Kidney epithelial cell (primary cell): ENCODE measurements around the gene RANBP17. TPM values are rescaled to one million over a fixed set of nuclear protein-coding genes. Genes with fewer than 3 reads are reported as not detected.

Experiments
- DNase-seq: peaks from one replicate; pipeline ENCODE4 v3.0.0-alpha.2; 2010; ENCODE audit warnings: low read depth
- H3K27me3 ChIP-seq: 2 replicates; pipeline ENCODE4 v1.6.0; 2011; ENCODE audit warnings: low read length; ENCODE audit not compliant: control insufficient read depth, insufficient read depth
- H3K36me3 ChIP-seq: 2 replicates; pipeline ENCODE4 v1.5.1; 2011; ENCODE audit warnings: low read length; ENCODE audit not compliant: control insufficient read depth, insufficient read depth
- H3K4me3 ChIP-seq: 2 replicates; pipeline ENCODE4 v1.5.1; 2011; ENCODE audit warnings: low read depth, mild to moderate bottlenecking, control low read depth, low read length
- CTCF ChIP-seq: IDR thresholded peaks from 2 replicates; pipeline ENCODE4 v1.5.1; 2011; ENCODE audit warnings: mild to moderate bottlenecking, moderate library complexity, low read length, control low read depth, inconsistent platforms; ENCODE audit not compliant: insufficient read depth, poor library complexity, severe bottlenecking
- total RNA-seq: library from RNA; depleted of rRNA; stranded (reverse); fragments of >200 nt; gene quantifications from 2 replicates; pipeline ENCODE4 v1.2.3, GENCODE V29; 2015

RANBP17 gene
- total RNA-seq, 1 donor from 2014 or later, result 10.4 TPM

DNA sequence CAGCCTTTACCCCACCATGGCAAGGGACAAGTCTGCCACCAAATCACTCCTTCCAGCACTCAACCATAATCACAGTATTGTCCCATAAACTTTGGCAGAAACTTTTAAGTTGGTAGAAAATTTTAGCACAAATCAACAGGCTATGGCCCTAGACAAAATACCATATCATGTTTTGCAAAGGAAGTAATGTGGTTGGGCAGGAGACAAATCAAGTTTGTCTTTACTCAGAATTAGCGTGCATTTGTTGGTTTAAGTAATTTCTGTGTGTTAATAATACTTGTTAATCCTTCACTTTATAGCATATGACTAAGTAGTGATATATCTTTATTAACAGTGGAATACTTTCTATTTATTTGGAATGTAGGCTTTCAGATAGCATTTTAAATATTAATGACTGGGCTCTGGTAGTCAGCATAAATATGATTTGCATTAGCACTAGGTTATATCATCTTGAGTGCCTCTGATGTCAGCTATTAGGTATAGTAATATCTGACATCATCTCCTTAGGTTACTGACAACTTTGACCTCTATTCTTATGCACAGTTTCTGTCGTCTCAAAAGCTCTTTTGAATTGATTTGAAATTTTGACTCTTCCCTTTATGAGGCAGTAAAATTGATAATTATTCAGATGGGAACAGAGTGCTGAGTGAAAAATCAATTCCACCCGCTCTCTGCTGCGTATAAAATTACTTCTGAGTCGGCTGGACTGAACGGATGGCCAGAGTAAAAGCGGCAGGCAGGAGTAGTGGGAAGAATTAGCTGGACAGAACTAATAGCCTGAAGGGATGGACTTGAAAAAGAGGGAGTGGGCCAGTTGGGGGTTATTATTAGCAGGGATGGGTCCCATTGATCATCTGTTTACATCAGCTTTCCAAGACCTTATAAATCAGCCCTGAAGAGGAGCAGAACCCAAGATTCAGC, 407.1 kb downstream of the RANBP17 start:
- no peak for DNase-seq
- TF ChIP-seq CTCF, result no peak

DNA sequence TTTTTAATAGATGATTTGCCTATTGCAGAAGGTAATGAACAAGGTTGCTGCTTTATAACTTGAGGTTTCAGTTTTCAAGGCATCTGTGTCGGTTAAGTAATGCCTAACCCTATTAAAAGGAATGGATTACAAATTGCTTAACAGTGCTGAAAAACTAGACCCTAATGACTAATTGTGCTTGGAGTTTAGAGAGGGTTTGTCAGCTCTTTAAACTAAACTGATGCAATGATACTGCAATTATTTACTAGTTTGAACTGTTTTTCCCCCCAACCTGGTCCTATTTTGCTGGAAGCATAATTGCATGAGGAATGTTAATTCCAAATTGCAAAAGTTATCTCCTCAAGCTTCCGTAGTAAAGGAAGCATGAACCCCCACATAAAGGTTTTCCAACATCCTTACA, 407.9 kb downstream of the RANBP17 start:
- no peak for TF ChIP-seq CTCF
- no peaks in the 10 kb centered on the region for H3K36me3 ChIP-seq
- no peak overlapping the region for H3K4me3 ChIP-seq
- no peaks in the 10 kb centered on the region for H3K27me3 ChIP-seq
- DNase-seq, result peak; percentile 48

More for the DNA sequence above, 407.1 kb downstream of the RANBP17 start:
- no peaks in the 10 kb centered on the region for H3K27me3 ChIP-seq
- H3K36me3 ChIP-seq, result no peaks in the 10 kb centered on the region
- H3K4me3 ChIP-seq, result no peak overlapping the region

GRCh38 chr5:171270136-171270535, 408.3 kb downstream of the RANBP17 start:
- TF ChIP-seq CTCF, result no peak
- no peak overlapping the region for H3K4me3 ChIP-seq
- no peak for DNase-seq

GRCh38 chr5:171271798-171272197, 410.0 kb downstream of the RANBP17 start:
- DNase-seq, result no peak

More at GRCh38 chr5:171270136-171270535, 408.3 kb downstream of the RANBP17 start:
- Histone ChIP-seq H3K27me3 (no peaks in the 10 kb centered on the region), H3K36me3 (no peaks in the 10 kb centered on the region)

DNA sequence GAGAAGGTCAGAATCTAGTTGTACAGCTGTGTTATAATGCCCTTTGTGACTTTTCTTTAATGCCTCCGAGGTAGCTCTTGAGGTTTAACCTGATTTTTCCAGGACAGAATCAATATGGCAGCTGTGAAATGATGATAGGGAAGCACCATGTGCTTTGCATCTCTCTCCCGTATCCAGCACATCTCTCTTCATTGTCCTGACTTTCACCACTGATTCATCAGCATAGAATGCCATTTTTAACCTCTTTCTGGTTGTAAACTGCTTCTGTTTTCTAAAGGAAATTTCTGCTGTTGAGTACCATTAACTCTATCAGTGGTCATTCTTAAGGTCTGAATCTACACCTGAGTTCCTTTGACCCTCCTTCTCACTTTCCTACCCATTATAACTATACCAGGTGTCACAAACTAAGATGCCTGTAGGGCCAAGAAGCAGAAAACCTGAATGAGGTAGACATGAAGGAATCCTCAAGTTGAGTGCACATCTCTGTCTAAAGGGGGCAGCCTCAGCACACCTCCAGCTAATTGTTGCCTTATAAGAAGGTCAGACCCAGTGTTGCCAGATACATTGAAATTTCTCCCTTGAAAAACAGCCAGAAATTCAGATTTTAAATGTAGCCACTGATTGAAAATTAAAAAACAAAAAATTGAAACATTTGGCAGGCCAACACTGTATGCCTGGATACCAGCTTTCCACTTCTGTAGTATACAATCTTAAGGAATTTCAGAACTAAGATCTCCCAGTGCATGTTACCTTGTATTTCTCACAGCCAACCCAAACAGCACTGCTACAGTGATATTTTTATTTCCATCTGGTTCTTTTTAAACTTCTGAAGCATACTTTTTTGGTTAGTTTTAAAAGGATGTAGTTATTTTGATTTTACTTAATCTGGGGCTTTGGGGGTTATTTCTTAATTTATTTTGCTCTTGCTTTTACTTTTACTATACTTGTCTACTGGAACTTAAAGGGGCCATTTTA, 411.5 kb downstream of the RANBP17 start:
- Histone ChIP-seq H3K27me3 (no peaks in the 10 kb centered on the region), H3K36me3 (no peaks in the 10 kb centered on the region), H3K4me3 (no peak overlapping the region)
- DNase-seq, result peak; percentile 21
- TF ChIP-seq CTCF, result peak; percentile 69

More at GRCh38 chr5:171271798-171272197, 410.0 kb downstream of the RANBP17 start:
- no peaks in the 10 kb centered on the region for H3K36me3 ChIP-seq
- H3K27me3 ChIP-seq, result no peaks in the 10 kb centered on the region
- no peak overlapping the region for H3K4me3 ChIP-seq
- no peak for TF ChIP-seq CTCF
